ENCODE results near the gene TMEM184B.

DNA sequence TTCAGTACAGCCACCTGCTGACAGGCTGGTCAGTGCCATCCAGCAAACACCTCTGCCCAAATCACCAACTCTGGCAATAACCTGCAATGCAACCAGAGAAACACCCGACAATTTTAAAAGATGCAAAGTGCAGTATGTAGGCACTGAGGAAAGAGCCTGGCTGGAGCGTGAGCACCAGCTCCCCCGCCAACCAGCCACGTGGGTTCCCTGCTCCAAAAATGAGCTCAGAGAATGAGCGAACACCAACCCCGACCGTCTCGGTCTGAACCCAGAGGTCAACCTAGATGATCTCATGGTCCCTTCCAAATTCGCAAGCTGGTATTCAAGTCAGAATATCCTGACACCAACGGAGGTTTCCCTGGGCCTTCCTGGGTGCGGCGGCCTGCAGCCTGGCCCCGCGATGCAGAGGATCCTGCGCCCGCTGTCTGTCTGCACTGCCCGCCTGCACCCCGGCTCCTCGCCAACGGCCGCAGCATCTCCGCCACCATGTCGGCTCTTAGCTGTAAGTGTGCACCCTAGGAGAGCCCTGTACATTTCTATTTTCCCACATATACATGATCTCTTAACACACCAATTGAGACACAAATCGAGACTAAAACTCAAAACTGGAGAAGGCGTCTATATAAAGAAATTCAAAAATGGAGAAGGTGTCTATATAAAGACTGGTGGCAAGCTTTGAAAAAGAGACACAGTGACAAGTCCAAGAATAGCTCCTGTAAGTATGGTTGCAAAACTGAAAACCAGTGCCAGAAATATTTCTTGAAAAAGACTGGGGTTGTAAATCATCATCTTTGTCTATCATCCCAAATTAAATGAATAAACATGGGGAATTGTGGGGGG, 22.8 kb downstream of the TMEM184B start:
- TF ChIP-seq CTCF (conservative IDR thresholded peaks at IDR 0.05 in 1 of 2, IDR thresholded peaks at IDR 0.05 in 1 of 2; ENCODE audit: extremely low read depth in 1 of 2, insufficient read depth in 1 of 2, low read depth in 1 of 2, low read length in 2 of 2) (no peak), EZH2 (IDR thresholded peaks at IDR 0.05; ENCODE audit: borderline replicate concordance, low read length) (no peak)

Data from mammary epithelial cell (primary cell).